Chondrocyte (in vitro differentiated cells): Measurements from ENCODE around the gene SELENOI. TPM values are rescaled to one million over a fixed set of nuclear protein-coding genes. Genes with fewer than 3 reads are reported as not detected.

ENCODE experiments used
- DNase-seq: peaks from one replicate; pipeline ENCODE4 v3.0.0; 2021; ENCODE audit warnings: mixed read lengths, low spot score
- H3K27ac Mint-ChIP-seq: one replicate; pipeline ENCODE4 v1.8.0; 2021; ENCODE audit warnings: mild to moderate bottlenecking, moderate library complexity, mixed read lengths; ENCODE audit not compliant: unreplicated experiment
- H3K27me3 Mint-ChIP-seq: 2 replicates; pipeline ENCODE4 v1.8.0; 2021; ENCODE audit warnings: low read depth, mixed read lengths
- H3K36me3 Mint-ChIP-seq: 2 replicates; pipeline ENCODE4 v1.8.0; 2021; ENCODE audit warnings: low read depth, mixed read lengths
- H3K4me1 Mint-ChIP-seq: 2 replicates; pipeline ENCODE4 v1.8.0; 2021; ENCODE audit warnings: low read depth, mild to moderate bottlenecking, mixed read lengths
- H3K4me3 Mint-ChIP-seq: one replicate; pipeline ENCODE4 v1.8.0; 2021; ENCODE audit warnings: mild to moderate bottlenecking, moderate library complexity, mixed read lengths; ENCODE audit not compliant: unreplicated experiment
- H3K9me3 Mint-ChIP-seq: 2 replicates; pipeline ENCODE4 v1.8.0; 2021; ENCODE audit warnings: low read depth, mixed read lengths
- CTCF ChIP-seq: fragments of 200-600 bp; sonication (generic); IDR thresholded peaks from 2 replicates; pipeline ENCODE4 v1.5.0; 2021; ENCODE audit warnings: antibody characterized with exemption, mild to moderate bottlenecking, moderate library complexity
- total RNA-seq: library from RNA; stranded (reverse); gene quantifications from 3 replicates; pipeline ENCODE4 v1.2.1, GENCODE V29; 2021

SELENOI gene
- total RNA-seq, 1 donor from 2014 or later = 15.5 TPM

GRCh38 chr2:26423750-26424149 lies 77.8 kb downstream of the SELENOI start:
- Mint-ChIP-seq H3K9me3 (peaks cover 4% of the 10 kb centered on the region), H3K27ac (no peak overlapping the region), H3K27me3 (peaks cover 5% of the 10 kb centered on the region), H3K4me3 (no peak overlapping the region), H3K36me3 (no peaks in the 10 kb centered on the region), H3K4me1 (no peaks in the 10 kb centered on the region)
- no peak for TF ChIP-seq CTCF
- DNase-seq = no peak

GRCh38 chr2:26424221-26424620 lies 78.3 kb downstream of the SELENOI start:
- DNase-seq = no peak

GRCh38 chr2:26428846-26429245 lies 82.9 kb downstream of the SELENOI start:
- DNase-seq = no peak
- Mint-ChIP-seq H3K27me3 (no peaks in the 10 kb centered on the region), H3K9me3 (peaks cover 4% of the 10 kb centered on the region), H3K36me3 (no peaks in the 10 kb centered on the region), H3K4me1 (peaks cover 6% of the 10 kb centered on the region), H3K4me3 (no peak overlapping the region), H3K27ac (no peak overlapping the region)
- no peak for TF ChIP-seq CTCF

More at GRCh38 chr2:26424221-26424620, 78.3 kb downstream of the SELENOI start:
- Mint-ChIP-seq H3K9me3 (peaks cover 4% of the 10 kb centered on the region), H3K27me3 (peaks cover 4% of the 10 kb centered on the region), H3K27ac (no peak overlapping the region), H3K4me3 (no peak overlapping the region), H3K4me1 (no peaks in the 10 kb centered on the region), H3K36me3 (no peaks in the 10 kb centered on the region)
- no peak for TF ChIP-seq CTCF

GRCh38 chr2:26429779-26430578 lies 84.0 kb downstream of the SELENOI start:
- Mint-ChIP-seq H3K27me3 (no peaks in the 10 kb centered on the region), H3K9me3 (peaks cover 3% of the 10 kb centered on the region), H3K4me3 (no peak overlapping the region), H3K27ac (no peak overlapping the region), H3K36me3 (no peaks in the 10 kb centered on the region), H3K4me1 (peaks cover 6% of the 10 kb centered on the region)
- DNase-seq = no peak
- no peak for TF ChIP-seq CTCF

GRCh38 chr2:26430826-26431225 lies 84.9 kb downstream of the SELENOI start:
- Mint-ChIP-seq H3K27me3 (no peaks in the 10 kb centered on the region), H3K4me3 (no peak overlapping the region), H3K9me3 (no peaks in the 10 kb centered on the region), H3K27ac (no peak overlapping the region), H3K36me3 (no peaks in the 10 kb centered on the region), H3K4me1 (peaks cover 6% of the 10 kb centered on the region)
- no peak for TF ChIP-seq CTCF
- DNase-seq = no peak
